NCI-H1092 treated with DMSO at 0.1 percent for 48 hours (cell line): Measurements from ENCODE around the gene MFAP2.

Experiments
- DNase-seq: peaks from one replicate; lab custom pipeline; 2025; lab: John Stamatoyannopoulos, UW

MFAP2 gene

GRCh38 chr1:17007121-17007520 lies 26.7 kb upstream of the MFAP2 start:
- no peak for DNase-seq

- DNase-seq = no peak
These were observed 24.9 kb upstream of the MFAP2 start for GRCh38 chr1:17005365-17005740.

- no peak for DNase-seq
These were observed 24.3 kb upstream of the MFAP2 start for GRCh38 chr1:17004466-17005364.

- no peak for DNase-seq
These were observed 22.1 kb upstream of the MFAP2 start for GRCh38 chr1:17002524-17002902.

DNA sequence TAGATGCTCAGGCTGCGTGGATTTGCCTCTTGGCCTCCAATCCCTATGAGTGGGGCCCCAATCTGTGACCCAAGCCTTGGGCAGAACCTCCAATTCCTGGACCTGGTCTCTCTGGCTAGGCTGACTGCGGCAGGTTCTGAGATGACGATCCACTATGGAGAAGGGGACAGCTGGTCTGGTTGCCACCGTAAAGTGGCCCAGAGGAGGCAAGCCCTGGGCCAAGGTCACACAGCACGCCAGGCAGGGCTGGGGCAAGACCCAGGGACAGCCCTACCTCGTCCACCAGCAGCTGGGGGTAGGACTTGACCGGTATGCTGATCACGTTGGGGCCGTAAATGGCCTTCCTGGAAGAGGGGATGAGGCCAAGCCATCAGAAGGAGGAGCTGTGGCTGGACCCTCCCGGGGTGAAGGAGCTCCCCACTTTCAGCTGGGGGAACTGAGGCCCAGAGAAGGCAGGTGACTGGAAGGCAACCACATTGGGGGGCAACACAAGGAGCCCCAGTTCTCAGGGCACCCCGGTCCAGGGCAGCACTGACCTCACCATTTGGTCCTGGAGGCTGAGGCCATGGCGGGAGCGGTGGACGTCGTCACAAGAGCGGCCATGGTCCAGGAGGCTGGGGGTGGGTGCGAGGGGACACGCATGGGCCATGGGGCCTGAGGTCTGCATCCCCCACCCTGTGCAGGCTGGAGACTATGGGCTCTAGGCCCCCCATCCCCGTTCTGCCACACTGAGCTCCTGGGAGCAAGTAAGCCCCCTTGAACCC lies 21.5 kb upstream of the MFAP2 start:
- no peak for DNase-seq

DNA sequence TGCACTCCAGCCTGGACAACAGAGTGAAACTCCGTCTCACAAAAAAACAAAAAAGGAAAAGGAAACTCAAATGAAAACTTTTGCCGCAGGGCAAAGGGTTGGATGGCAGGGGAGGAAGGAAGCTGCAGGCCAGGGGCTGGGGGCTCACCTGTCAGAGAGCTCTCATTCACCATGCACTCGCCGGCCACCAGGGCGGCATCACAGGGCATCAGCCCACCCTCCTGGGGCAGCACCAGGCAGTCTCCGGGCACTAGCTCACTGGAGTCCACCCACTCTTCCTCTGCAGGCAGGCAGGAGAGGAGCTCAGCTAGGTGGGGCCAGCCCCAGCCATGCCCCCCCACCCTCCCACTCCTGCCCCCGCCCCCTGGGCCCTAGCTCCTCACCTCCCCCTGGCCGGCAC lies 19.4 kb upstream of the MFAP2 start:
- DNase-seq = no peak

GRCh38 chr1:16998589-16998988 lies 18.2 kb upstream of the MFAP2 start:
- DNase-seq = no peak

- no peak for DNase-seq
These were observed 16.4 kb upstream of the MFAP2 start for GRCh38 chr1:16996845-16997244.

GRCh38 chr1:16993521-16994038 lies 13.2 kb upstream of the MFAP2 start:
- no peak for DNase-seq

GRCh38 chr1:16992675-16993074 lies 12.3 kb upstream of the MFAP2 start:
- no peak for DNase-seq

- no peak for DNase-seq
These were observed 11.7 kb upstream of the MFAP2 start for GRCh38 chr1:16992102-16992501.

GRCh38 chr1:16991571-16991970 lies 11.2 kb upstream of the MFAP2 start:
- DNase-seq = no peak

DNA sequence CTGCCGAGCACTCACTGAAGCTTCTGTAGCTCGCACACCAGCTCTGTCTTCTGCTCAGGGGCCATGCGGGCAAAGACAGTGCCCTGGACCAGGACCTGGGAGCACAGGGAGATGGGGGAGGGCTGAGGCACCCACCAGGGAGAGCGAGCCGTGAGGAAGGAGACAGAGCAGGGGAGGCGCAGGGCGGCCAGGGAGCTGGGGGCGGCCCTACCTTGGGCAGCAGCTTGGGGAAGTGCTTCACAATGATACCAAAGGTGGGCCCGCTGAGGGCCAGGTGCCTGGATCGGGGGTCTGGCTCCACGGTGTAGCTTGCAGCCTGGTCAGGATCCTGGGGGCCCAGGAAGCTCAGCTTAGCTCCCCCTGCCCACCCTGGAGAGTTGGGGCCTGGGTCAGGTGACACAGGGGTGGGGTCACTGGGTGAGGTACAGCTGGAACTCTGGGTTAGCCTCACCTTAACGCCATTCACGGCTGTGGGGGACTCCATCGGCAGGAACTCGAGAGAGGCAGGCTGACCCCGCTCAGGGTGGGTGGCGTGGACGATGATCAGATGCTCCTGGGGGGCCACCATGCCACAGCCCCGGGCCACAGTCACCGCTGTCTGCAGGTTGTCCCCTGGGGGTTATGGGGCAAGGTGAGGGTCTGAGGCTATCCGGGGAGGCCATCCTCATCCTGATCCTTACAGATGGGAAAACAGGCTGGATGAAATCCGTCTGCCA lies 9.4 kb upstream of the MFAP2 start:
- no peak for DNase-seq

- DNase-seq = no peak
These were observed 7.8 kb upstream of the MFAP2 start for GRCh38 chr1:16988210-16988609.

DNA sequence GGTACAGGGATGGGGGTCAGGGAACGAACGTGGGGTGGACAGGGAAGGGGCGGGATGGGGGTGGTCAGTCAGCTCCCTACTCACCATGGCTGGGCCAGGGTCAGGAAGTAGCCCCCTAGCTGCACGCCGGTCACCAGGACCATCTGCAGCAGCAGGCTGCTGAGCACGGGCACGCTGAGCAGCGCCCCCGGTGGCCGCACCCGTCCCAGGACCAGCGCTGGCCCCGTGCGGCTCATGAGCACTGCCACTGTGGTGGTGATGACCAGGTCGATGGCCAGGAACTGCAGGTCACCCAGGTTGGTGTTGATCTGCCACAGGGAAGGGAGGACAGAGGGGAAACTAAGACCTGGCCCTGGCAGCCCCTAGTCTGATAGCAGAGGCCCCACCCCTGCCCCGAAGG lies 6.5 kb upstream of the MFAP2 start:
- DNase-seq = no peak

DNA sequence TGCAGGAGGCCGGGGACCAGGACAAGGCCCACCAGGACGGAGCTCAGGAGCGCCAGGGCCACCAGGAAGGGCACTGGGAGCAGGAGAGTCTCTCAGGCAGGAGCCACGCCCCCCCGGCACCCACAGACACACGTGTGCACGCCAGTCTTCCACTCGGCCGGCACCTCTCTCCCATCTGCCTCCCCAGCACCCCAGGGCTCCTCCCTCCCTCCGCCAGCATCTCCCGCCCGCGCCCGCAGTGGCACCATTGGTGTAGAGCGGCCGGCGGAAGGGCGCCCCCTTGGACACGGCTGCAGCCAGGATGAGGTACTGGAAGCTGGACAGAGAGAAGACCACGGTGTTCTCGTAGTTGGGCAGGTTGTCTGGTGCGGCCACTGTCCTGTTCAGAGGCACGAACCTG lies 6.1 kb upstream of the MFAP2 start:
- DNase-seq = no peak

DNA sequence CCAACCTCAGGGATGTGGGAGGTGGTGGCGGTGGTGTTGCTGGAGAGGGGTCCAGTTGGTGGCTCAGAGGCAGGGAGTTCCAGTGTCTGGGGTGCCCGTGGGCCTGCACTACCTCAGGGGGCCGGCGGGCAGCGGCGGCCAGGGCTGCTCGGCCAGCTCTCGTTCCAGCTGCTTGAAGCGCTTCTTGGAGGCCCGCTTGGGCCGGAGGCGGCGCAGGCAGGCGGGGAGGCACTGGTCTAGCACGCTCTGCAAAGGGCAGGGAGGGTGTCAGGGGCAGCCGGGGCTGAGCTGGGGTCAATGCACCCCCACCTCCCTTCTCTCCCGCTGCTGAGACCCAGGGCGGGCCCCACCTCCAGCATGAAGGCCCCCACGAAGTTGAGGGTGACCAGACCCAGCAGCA lies 5.7 kb upstream of the MFAP2 start:
- no peak for DNase-seq

GRCh38 chr1:16984717-16985116 lies 4.3 kb upstream of the MFAP2 start:
- DNase-seq = no peak

DNA sequence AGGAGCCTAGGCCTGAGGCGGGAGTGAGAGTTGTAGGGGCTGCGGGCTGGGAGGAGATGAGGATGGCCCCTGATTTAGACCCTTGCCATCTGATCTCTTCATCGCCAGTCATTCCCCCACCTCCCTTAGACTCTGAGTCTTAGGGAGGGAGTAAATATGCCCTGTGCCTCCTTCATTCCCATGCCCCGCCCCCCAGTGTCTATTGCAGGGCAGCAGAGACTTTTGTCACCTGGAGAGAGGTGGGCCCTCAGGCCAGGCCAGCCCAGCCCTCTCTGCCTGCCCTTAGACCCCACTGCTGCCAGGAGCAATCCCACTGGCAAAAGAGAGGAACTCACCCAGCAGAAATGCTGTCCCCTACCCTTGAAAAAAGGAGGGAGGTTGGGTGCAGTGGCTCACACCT lies 3.2 kb upstream of the MFAP2 start:
- DNase-seq = no peak

- DNase-seq = no peak
These were observed 2.5 kb upstream of the MFAP2 start for GRCh38 chr1:16982902-16983301.

DNA sequence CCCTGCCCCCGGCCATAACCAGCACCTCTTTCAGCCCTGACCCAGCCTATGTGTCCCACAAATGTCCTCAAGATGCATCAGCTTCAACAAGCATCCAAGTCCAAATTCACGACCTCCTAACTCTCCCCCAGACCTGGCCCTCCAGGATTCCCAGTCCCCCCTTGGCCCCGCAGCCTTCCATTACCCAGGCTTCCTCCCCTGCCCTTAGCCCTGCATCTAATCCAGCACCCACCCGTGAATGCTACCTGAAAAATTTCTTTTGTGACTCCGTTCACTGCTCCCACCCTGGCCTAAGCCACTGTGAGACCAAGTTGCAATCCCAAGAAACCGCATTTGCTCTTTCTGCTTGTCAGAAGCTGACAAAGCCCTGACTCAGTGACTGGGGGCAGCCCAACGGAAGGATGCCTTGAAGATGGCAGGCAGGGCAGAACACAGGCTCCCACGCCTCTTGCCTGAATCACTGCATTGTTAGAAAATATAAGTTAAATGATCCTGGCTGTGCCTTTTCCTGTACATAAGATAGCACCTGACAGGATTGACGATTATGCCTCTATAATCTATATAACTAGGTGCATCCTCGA lies 939 bp upstream of the MFAP2 start:
- DNase-seq = no peak
